ENCODE data around the gene TMEM239. TPM values are rescaled to one million over a fixed set of nuclear protein-coding genes. Genes with fewer than 3 reads are reported as not detected.
A peak's percentile ranks its signal among the peaks of the same experiment; 100 is the strongest.
"Not testable (repeated sequence)": the region's sequence is repeated elsewhere in the genome, so short reads cannot be mapped to it uniquely, and the experiment has no call there.

The TMEM239 gene
- total RNA-seq, 1 donor from 2014 or later, result not detected

- no peak for DNase-seq (ENCODE audit: low spot score)
- intact Hi-C loops (cut with DNase I), result no loop called here
Measured at GRCh38 chr20:2798814-2799213, 17.4 kb upstream of the TMEM239 start.

GRCh38 chr20:2799271-2799670 lies 16.9 kb upstream of the TMEM239 start:
- no peak for DNase-seq (ENCODE audit: low spot score)
- intact Hi-C loops (cut with DNase I), result no loop called here

- no peak for DNase-seq (ENCODE audit: low spot score)
- intact Hi-C loops (cut with DNase I), result no loop called here
Measured at GRCh38 chr20:2799688-2800520, 16.3 kb upstream of the TMEM239 start.

- intact Hi-C loops (cut with DNase I), result no loop called here
- DNase-seq (ENCODE audit: low spot score), result no peak
Measured at GRCh38 chr20:2800521-2801285, 15.5 kb upstream of the TMEM239 start, which contains the start of gene CPXM1. Gene CPXM1, minus strand, starts transcription at chr20:2800627. Its CDS starts 55 bp downstream, at chr20:2800572.

- intact Hi-C loops (cut with DNase I), result no loop called here
- no peak for DNase-seq (ENCODE audit: low spot score)
Measured at GRCh38 chr20:2801286-2801728, 14.9 kb upstream of the TMEM239 start.

- DNase-seq (ENCODE audit: low spot score), result no peak
Measured at GRCh38 chr20:2804041-2804828, 11.9 kb upstream of the TMEM239 start.

GRCh38 chr20:2804852-2805688 lies 11.1 kb upstream of the TMEM239 start:
- intact Hi-C loops (cut with DNase I), result no loop called here
- DNase-seq (ENCODE audit: low spot score), result no peak

More at GRCh38 chr20:2804041-2804828, 11.9 kb upstream of the TMEM239 start:
- intact Hi-C loops (cut with DNase I), result no loop called here

- intact Hi-C loops (cut with DNase I), result no loop called here
- no peak for DNase-seq (ENCODE audit: low spot score)
Measured at GRCh38 chr20:2805689-2806350, 10.3 kb upstream of the TMEM239 start.

GRCh38 chr20:2806351-2806701 lies 9.8 kb upstream of the TMEM239 start:
- intact Hi-C loops (cut with DNase I), result no loop called here
- DNase-seq (ENCODE audit: low spot score), result no peak

GRCh38 chr20:2807019-2807418 lies 9.1 kb upstream of the TMEM239 start:
- intact Hi-C loops (cut with DNase I), result no loop called here
- DNase-seq (ENCODE audit: low spot score), result no peak

- intact Hi-C loops (cut with DNase I); DNase-seq (ENCODE audit: low spot score): not testable (repeated sequence)
Measured at GRCh38 chr20:2807929-2808328, 8.2 kb upstream of the TMEM239 start.

GRCh38 chr20:2809690-2810089 lies 6.5 kb upstream of the TMEM239 start:
- no peak for DNase-seq (ENCODE audit: low spot score)
- intact Hi-C loops (cut with DNase I), result no loop called here

- intact Hi-C loops (cut with DNase I), result no loop called here
- no peak for DNase-seq (ENCODE audit: low spot score)
Measured at GRCh38 chr20:2812189-2812588, 4.0 kb upstream of the TMEM239 start.

- intact Hi-C loops (cut with DNase I), result no loop called here
Measured at GRCh38 chr20:2814076-2814475, 2.1 kb upstream of the TMEM239 start.

GRCh38 chr20:2814587-2815051 lies 1.5 kb upstream of the TMEM239 start, which contains the start of gene C20orf141:
Gene C20orf141, plus strand, starts transcription at chr20:2814987. Its CDS starts 198 bp downstream, at chr20:2815185.
- intact Hi-C loops (cut with DNase I), result no loop called here
- peak; percentile 73 for DNase-seq (ENCODE audit: low spot score)

More at GRCh38 chr20:2814076-2814475, 2.1 kb upstream of the TMEM239 start:
- DNase-seq (ENCODE audit: low spot score), result no peak

- intact Hi-C loops (cut with DNase I), result no loop called here
- DNase-seq (ENCODE audit: low spot score), result peak; percentile 64
Measured at GRCh38 chr20:2815242-2815900, 793 bp upstream of the TMEM239 start.

GRCh38 chr20:2816583-2817340 lies 598 bp downstream of the TMEM239 start:
- DNase-seq (ENCODE audit: low spot score), result peak; percentile 47
- intact Hi-C loops (cut with DNase I), result no loop called here
